ENCODE data around the gene SOST. TPM values are rescaled to one million over a fixed set of nuclear protein-coding genes. Genes with fewer than 3 reads are reported as not detected.

The SOST gene
- total RNA-seq, 1 experiment from 2014 or later, result 0.07 TPM

DNA sequence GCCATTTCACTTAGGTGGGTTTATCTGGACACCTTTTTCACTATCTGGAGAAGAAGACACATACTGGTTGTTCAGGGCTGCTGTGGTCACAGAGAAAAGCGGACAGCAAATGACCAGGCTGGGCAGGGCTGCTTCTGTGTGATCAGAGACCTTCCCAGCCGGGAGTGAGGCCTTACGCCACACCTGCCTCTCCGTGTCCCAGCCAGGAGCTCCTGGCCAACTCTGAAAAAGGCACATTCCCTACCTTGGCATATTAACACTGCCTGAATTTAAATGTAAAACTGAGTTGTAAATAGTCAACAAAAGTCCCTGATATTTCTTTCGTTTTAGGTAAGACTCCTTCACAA, 9.1 kb upstream of the SOST start:
- H3K4me3 Mint-ChIP-seq, result no peak overlapping the region
- TF ChIP-seq, protein P1, sequence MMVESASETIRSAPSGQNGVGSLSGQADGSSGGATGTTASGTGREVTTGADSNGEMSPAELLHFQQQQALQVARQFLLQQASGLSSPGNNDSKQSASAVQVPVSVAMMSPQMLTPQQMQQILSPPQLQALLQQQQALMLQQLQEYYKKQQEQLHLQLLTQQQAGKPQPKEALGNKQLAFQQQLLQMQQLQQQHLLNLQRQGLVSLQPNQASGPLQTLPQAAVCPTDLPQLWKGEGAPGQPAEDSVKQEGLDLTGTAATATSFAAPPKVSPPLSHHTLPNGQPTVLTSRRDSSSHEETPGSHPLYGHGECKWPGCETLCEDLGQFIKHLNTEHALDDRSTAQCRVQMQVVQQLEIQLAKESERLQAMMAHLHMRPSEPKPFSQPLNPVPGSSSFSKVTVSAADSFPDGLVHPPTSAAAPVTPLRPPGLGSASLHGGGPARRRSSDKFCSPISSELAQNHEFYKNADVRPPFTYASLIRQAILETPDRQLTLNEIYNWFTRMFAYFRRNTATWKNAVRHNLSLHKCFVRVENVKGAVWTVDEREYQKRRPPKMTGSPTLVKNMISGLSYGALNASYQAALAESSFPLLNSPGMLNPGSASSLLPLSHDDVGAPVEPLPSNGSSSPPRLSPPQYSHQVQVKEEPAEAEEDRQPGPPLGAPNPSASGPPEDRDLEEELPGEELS (CRISPR knock-in tag; IDR thresholded peaks at IDR 0.05), result no peak
- TF ChIP-seq JUN (CRISPR knock-in tag; IDR thresholded peaks at IDR 0.05) (no peak), SP1 (CRISPR knock-in tag; conservative IDR thresholded peaks at IDR 0.05) (no peak), ATF1 (CRISPR knock-in tag; IDR thresholded peaks at IDR 0.05) (no peak), ZBTB21 (CRISPR knock-in tag; IDR thresholded peaks at IDR 0.05; ENCODE audit: borderline replicate concordance) (no peak), MXD4 (CRISPR knock-in tag; IDR thresholded peaks at IDR 0.05; ENCODE audit: borderline replicate concordance) (no peak), ZNF671 (CRISPR knock-in tag; IDR thresholded peaks at IDR 0.05) (no peak), SMAD4 (CRISPR knock-in tag; IDR thresholded peaks at IDR 0.05) (no peak), PRRX2 (CRISPR knock-in tag; IDR thresholded peaks at IDR 0.05) (no peak), FOXP1 (CRISPR knock-in tag; IDR thresholded peaks at IDR 0.05; ENCODE audit: borderline replicate concordance) (no peak), GABPB1 (CRISPR knock-in tag; IDR thresholded peaks at IDR 0.05) (no peak), ZNF396 (CRISPR knock-in tag; IDR thresholded peaks at IDR 0.05; ENCODE audit: borderline replicate concordance) (no peak), ZNF138 (CRISPR knock-in tag; conservative IDR thresholded peaks at IDR 0.05) (no peak), NFATC4 (CRISPR knock-in tag; IDR thresholded peaks at IDR 0.05) (no peak)
- TF ChIP-seq, protein P2, sequence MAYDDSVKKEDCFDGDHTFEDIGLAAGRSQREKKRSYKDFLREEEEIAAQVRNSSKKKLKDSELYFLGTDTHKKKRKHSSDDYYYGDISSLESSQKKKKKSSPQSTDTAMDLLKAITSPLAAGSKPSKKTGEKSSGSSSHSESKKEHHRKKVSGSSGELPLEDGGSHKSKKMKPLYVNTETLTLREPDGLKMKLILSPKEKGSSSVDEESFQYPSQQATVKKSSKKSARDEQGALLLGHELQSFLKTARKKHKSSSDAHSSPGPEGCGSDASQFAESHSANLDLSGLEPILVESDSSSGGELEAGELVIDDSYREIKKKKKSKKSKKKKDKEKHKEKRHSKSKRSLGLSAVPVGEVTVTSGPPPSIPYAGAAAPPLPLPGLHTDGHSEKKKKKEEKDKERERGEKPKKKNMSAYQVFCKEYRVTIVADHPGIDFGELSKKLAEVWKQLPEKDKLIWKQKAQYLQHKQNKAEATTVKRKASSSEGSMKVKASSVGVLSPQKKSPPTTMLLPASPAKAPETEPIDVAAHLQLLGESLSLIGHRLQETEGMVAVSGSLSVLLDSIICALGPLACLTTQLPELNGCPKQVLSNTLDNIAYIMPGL (CRISPR knock-in tag; IDR thresholded peaks at IDR 0.05), result no peak
- TF ChIP-seq, protein P3, sequence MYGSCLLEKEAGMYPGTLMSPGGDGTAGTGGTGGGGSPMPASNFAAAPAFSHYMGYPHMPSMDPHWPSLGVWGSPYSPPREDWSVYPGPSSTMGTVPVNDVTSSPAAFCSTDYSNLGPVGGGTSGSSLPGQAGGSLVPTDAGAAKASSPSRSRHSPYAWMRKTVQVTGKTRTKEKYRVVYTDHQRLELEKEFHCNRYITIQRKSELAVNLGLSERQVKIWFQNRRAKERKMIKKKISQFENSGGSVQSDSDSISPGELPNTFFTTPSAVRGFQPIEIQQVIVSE (CRISPR knock-in tag; IDR thresholded peaks at IDR 0.05; ENCODE audit: borderline replicate concordance), result no peak
- TF ChIP-seq, protein P4, sequence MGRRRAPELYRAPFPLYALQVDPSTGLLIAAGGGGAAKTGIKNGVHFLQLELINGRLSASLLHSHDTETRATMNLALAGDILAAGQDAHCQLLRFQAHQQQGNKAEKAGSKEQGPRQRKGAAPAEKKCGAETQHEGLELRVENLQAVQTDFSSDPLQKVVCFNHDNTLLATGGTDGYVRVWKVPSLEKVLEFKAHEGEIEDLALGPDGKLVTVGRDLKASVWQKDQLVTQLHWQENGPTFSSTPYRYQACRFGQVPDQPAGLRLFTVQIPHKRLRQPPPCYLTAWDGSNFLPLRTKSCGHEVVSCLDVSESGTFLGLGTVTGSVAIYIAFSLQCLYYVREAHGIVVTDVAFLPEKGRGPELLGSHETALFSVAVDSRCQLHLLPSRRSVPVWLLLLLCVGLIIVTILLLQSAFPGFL (CRISPR knock-in tag; IDR thresholded peaks at IDR 0.05; ENCODE audit: borderline replicate concordance), result no peak
- TF ChIP-seq, protein P5, sequence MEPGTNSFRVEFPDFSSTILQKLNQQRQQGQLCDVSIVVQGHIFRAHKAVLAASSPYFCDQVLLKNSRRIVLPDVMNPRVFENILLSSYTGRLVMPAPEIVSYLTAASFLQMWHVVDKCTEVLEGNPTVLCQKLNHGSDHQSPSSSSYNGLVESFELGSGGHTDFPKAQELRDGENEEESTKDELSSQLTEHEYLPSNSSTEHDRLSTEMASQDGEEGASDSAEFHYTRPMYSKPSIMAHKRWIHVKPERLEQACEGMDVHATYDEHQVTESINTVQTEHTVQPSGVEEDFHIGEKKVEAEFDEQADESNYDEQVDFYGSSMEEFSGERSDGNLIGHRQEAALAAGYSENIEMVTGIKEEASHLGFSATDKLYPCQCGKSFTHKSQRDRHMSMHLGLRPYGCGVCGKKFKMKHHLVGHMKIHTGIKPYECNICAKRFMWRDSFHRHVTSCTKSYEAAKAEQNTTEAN (CRISPR knock-in tag; IDR thresholded peaks at IDR 0.05), result no peak
- TF ChIP-seq, protein P6, sequence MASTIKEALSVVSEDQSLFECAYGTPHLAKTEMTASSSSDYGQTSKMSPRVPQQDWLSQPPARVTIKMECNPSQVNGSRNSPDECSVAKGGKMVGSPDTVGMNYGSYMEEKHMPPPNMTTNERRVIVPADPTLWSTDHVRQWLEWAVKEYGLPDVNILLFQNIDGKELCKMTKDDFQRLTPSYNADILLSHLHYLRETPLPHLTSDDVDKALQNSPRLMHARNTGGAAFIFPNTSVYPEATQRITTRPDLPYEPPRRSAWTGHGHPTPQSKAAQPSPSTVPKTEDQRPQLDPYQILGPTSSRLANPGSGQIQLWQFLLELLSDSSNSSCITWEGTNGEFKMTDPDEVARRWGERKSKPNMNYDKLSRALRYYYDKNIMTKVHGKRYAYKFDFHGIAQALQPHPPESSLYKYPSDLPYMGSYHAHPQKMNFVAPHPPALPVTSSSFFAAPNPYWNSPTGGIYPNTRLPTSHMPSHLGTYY (CRISPR knock-in tag; IDR thresholded peaks at IDR 0.05), result no peak
- TF ChIP-seq, protein P7, sequence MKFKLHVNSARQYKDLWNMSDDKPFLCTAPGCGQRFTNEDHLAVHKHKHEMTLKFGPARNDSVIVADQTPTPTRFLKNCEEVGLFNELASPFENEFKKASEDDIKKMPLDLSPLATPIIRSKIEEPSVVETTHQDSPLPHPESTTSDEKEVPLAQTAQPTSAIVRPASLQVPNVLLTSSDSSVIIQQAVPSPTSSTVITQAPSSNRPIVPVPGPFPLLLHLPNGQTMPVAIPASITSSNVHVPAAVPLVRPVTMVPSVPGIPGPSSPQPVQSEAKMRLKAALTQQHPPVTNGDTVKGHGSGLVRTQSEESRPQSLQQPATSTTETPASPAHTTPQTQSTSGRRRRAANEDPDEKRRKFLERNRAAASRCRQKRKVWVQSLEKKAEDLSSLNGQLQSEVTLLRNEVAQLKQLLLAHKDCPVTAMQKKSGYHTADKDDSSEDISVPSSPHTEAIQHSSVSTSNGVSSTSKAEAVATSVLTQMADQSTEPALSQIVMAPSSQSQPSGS (CRISPR knock-in tag; IDR thresholded peaks at IDR 0.05; ENCODE audit: borderline replicate concordance, low read depth), result no peak
- peaks cover 3% of the 10 kb centered on the region for H3K4me1 Mint-ChIP-seq
- DNase-seq (ENCODE audit: low spot score) (no peak), ATAC-seq (no peak)
- H3K27me3 Mint-ChIP-seq (ENCODE audit: low read depth), result no peaks in the 10 kb centered on the region
- POLR2A ChIA-PET, result no interaction called here
- H3K36me3 Mint-ChIP-seq, result peaks cover 30% of the 10 kb centered on the region
- H3K27ac Mint-ChIP-seq, result no peak overlapping the region
- no peaks in the 10 kb centered on the region for H3K9me3 Mint-ChIP-seq
- CTCF ChIA-PET, result interaction anchor here (0.9 to 14.2 kb wide), 10 partner anchors 11 to 400 kb away, joined by 3 to 476 read pairs (median 4); partner anchors contain the start of genes CD300LG and DUSP3

Measured in WTC11 (cell line).